GM19043 (cell line): ENCODE data around the gene LRRC4.

Experiments
- ATAC-seq: cut with Tn5 transposase; IDR thresholded peaks from one replicate; pipeline ENCODE4 v1.9.1; 2021; ENCODE audit warnings: low read depth; ENCODE audit not compliant: unreplicated experiment

LRRC4 gene

GRCh38 chr7:128008141-128008540 is 23.1 kb downstream of the LRRC4 start:
- no peak for ATAC-seq

- ATAC-seq = no peak
Measured at GRCh38 chr7:128007303-128007680, 23.9 kb downstream of the LRRC4 start.

GRCh38 chr7:128006550-128007302 is 24.5 kb downstream of the LRRC4 start:
- ATAC-seq = no peak

- ATAC-seq = no peak
Measured at GRCh38 chr7:128005759-128006159, 25.5 kb downstream of the LRRC4 start.

GRCh38 chr7:128005117-128005516 is 26.1 kb downstream of the LRRC4 start:
- ATAC-seq = no peak

GRCh38 chr7:128004623-128005022 is 26.6 kb downstream of the LRRC4 start:
- no peak for ATAC-seq

GRCh38 chr7:128003787-128004186 is 27.4 kb downstream of the LRRC4 start:
- ATAC-seq = no peak

GRCh38 chr7:128003167-128003566 is 28.1 kb downstream of the LRRC4 start:
- ATAC-seq = peak; percentile 65

- ATAC-seq = peak; percentile 35
Measured at GRCh38 chr7:128000854-128001265, 30.4 kb downstream of the LRRC4 start.

GRCh38 chr7:128000048-128000447 is 31.2 kb downstream of the LRRC4 start:
- no peak for ATAC-seq

- no peak for ATAC-seq
Measured at GRCh38 chr7:127998671-127999070, 32.6 kb downstream of the LRRC4 start.

GRCh38 chr7:127997226-127997922 is 33.9 kb downstream of the LRRC4 start:
- ATAC-seq = no peak

GRCh38 chr7:127996253-127997071 is 34.8 kb downstream of the LRRC4 start:
- ATAC-seq = no peak

GRCh38 chr7:127995881-127996215 is 35.4 kb downstream of the LRRC4 start:
- no peak for ATAC-seq

- ATAC-seq = no peak
Measured at GRCh38 chr7:127995156-127995880, 35.9 kb downstream of the LRRC4 start.

- ATAC-seq = no peak
Measured at GRCh38 chr7:127993987-127994386, 37.2 kb downstream of the LRRC4 start.

- no peak for ATAC-seq
Measured at GRCh38 chr7:127993317-127993716, 37.9 kb downstream of the LRRC4 start.

GRCh38 chr7:127988751-127989150 is 42.5 kb downstream of the LRRC4 start:
- ATAC-seq = no peak

- no peak for ATAC-seq
Measured at GRCh38 chr7:127986581-127987521, 44.4 kb downstream of the LRRC4 start.
